GM23338 (cell line): ENCODE data around the gene NDUFAF8. TPM values are rescaled to one million over a fixed set of nuclear protein-coding genes. Genes with fewer than 3 reads are reported as not detected.

ENCODE experiments used
- ATAC-seq: fragments of 200-7000 bp; cut with Tn5 transposase; 3 replicates; pipeline ENCODE4 v1.9.1; 2020
- DNase-seq: peaks from one replicate; pipeline ENCODE4 v3.0.0-alpha.2; 2015; ENCODE audit warnings: low spot score
- H2AFZ ChIP-seq: fragments of 200-600 bp; sonication (generic); 2 replicates; pipeline ENCODE4 v1.8.0; 2016; ENCODE audit warnings: antibody characterized with exemption, mild to moderate bottlenecking, moderate library complexity
- H3F3A ChIP-seq: fragments of 200-600 bp; sonication (generic); replicated peaks from 2 replicates; pipeline ENCODE4 v1.8.0; 2017; ENCODE audit warnings: antibody characterized with exemption, mixed run types, low read depth
- H3K27ac ChIP-seq: fragments of 200-600 bp; sonication (generic); 2 replicates; pipeline ENCODE4 v1.6.1; 2016; ENCODE audit warnings: low read depth
- H3K27me3 ChIP-seq: fragments of 200-600 bp; sonication (generic); 2 replicates; pipeline ENCODE4 v1.8.0; 2016; ENCODE audit warnings: mild to moderate bottlenecking, mixed run types, moderate library complexity; ENCODE audit not compliant: insufficient read depth
- H3K36me3 ChIP-seq: fragments of 200-600 bp; sonication (generic); 2 replicates; pipeline ENCODE4 v1.8.0; 2016; ENCODE audit warnings: mild to moderate bottlenecking; ENCODE audit not compliant: insufficient read depth
- H3K4me1 ChIP-seq: fragments of 200-600 bp; sonication (generic); 2 replicates; pipeline ENCODE4 v1.8.0; 2016; ENCODE audit warnings: mild to moderate bottlenecking, moderate library complexity; ENCODE audit not compliant: insufficient read depth
- H3K4me2 ChIP-seq: fragments of 200-600 bp; sonication (generic); 2 replicates; pipeline ENCODE4 v1.7.1; 2017; ENCODE audit warnings: mixed run types
- H3K4me3 ChIP-seq: fragments of 200-600 bp; sonication (generic); 2 replicates; pipeline ENCODE4 v1.6.1; 2016; ENCODE audit warnings: mixed run types
- H3K79me2 ChIP-seq: fragments of 200-600 bp; sonication (generic); replicated peaks from 2 replicates; pipeline ENCODE4 v1.8.0; 2017; ENCODE audit warnings: mild to moderate bottlenecking; ENCODE audit not compliant: insufficient read depth
- H3K9me2 ChIP-seq: fragments of 200-600 bp; sonication (generic); 2 replicates; pipeline ENCODE4 v1.8.0; 2017; ENCODE audit not compliant: insufficient read depth
- H4K20me1 ChIP-seq: fragments of 200-600 bp; sonication (generic); replicated peaks from 2 replicates; pipeline ENCODE4 v1.8.0; 2017; ENCODE audit warnings: mild to moderate bottlenecking; ENCODE audit not compliant: insufficient read depth
- H3K27ac Mint-ChIP-seq: 2 replicates; pipeline ENCODE4 v1.8.0; 2020; ENCODE audit warnings: inconsistent platforms, mild to moderate bottlenecking, moderate library complexity, mixed read lengths
- H3K27me3 Mint-ChIP-seq: 3 replicates; pipeline ENCODE4 v1.8.0; 2022; ENCODE audit warnings: low read depth, mild to moderate bottlenecking, moderate library complexity, mixed read lengths, inconsistent platforms; ENCODE audit not compliant: insufficient read depth, poor library complexity
- H3K36me3 Mint-ChIP-seq: 3 replicates; pipeline ENCODE4 v1.8.0; 2021; ENCODE audit warnings: low read depth, mild to moderate bottlenecking, inconsistent platforms, moderate library complexity, mixed read lengths
- H3K4me1 Mint-ChIP-seq: 3 replicates; pipeline ENCODE4 v1.8.0; 2020; ENCODE audit warnings: mild to moderate bottlenecking, inconsistent platforms, mixed read lengths
- H3K4me3 Mint-ChIP-seq: 3 replicates; pipeline ENCODE4 v1.8.0; 2021; ENCODE audit warnings: moderate library complexity, mild to moderate bottlenecking, inconsistent platforms, mixed read lengths
- H3K9me3 Mint-ChIP-seq: 3 replicates; pipeline ENCODE4 v1.8.0; 2020; ENCODE audit warnings: moderate library complexity, mild to moderate bottlenecking, inconsistent platforms, mixed read lengths
- CREB1 ChIP-seq: fragments of 250-450 bp; sonication (Bioruptor Pico); IDR thresholded peaks from 2 replicates; pipeline ENCODE4 v1.5.0; 2020; ENCODE audit warnings: low read depth, mild to moderate bottlenecking, moderate library complexity
- CTCF ChIP-seq, 2 experiments: fragments of 200-600 bp in 1 of 2; sonication (generic) in 1 of 2; conservative IDR thresholded peaks; 2 replicates each; pipeline versions ENCODE4 v1.5.1 to v1.6.1; 2016 to 2017; ENCODE audit warnings: antibody characterized with exemption in 2 of 2, low read depth in 2 of 2, mild to moderate bottlenecking in 2 of 2, moderate library complexity in 1 of 2
- ETS1 ChIP-seq: IDR thresholded peaks from 2 replicates; pipeline ENCODE4 v1.6.1; 2016; ENCODE audit warnings: antibody characterized with exemption
- EZH2 ChIP-seq: fragments of 200-600 bp; sonication (generic); IDR thresholded peaks from one replicate; pipeline ENCODE4 v1.8.0; 2017; ENCODE audit warnings: antibody characterized with exemption, mild to moderate bottlenecking, low read depth; ENCODE audit not compliant: unreplicated experiment
- EZH2phosphoT487 ChIP-seq: fragments of 200-600 bp; sonication (generic); IDR thresholded peaks from one replicate; pipeline ENCODE4 v1.8.1; 2018; ENCODE audit warnings: antibody characterized with exemption; ENCODE audit not compliant: unreplicated experiment
- JUNB ChIP-seq: IDR thresholded peaks from one replicate; pipeline ENCODE4 v1.6.1; 2016; ENCODE audit warnings: antibody characterized with exemption; ENCODE audit not compliant: unreplicated experiment
- NANOG ChIP-seq: IDR thresholded peaks from 2 replicates; pipeline ENCODE4 v1.6.1; 2016; ENCODE audit warnings: antibody characterized with exemption, borderline replicate concordance
- POLR2AphosphoS5 ChIP-seq: IDR thresholded peaks from 2 replicates; pipeline ENCODE4 v1.6.1; 2016; ENCODE audit warnings: antibody characterized with exemption, low read depth
- REST ChIP-seq: IDR thresholded peaks from one replicate; pipeline ENCODE4 v1.6.1; 2018; ENCODE audit warnings: antibody characterized with exemption; ENCODE audit not compliant: unreplicated experiment
- STAT1 ChIP-seq: IDR thresholded peaks from one replicate; pipeline ENCODE4 v1.6.1; 2016; ENCODE audit warnings: antibody characterized with exemption; ENCODE audit not compliant: unreplicated experiment
- ZNF331 ChIP-seq: fragments of 250-450 bp; sonication (Bioruptor Pico); IDR thresholded peaks from 2 replicates; pipeline ENCODE4 v1.5.0; 2020; ENCODE audit warnings: low read depth, mild to moderate bottlenecking, moderate library complexity
- polyA plus RNA-seq: library from polyadenylated mRNA; unstranded; fragments of >200 nt; fragmentation: Nextera tagmentation; extraction: Ambion mirVana; gene quantifications from 2 replicates; pipeline ENCODE4 v1.2.1, GENCODE V29; 2016
- total RNA-seq: library from RNA; depleted of rRNA; stranded (reverse); fragments of >200 nt; shearing (Covaris generic); gene quantifications from 2 replicates; pipeline ENCODE4 v1.2.3, GENCODE V29; 2014

Gene NDUFAF8
- total and polyA plus RNA-seq, 2 experiments from 2014 or later = 21.5 to 156 TPM

DNA sequence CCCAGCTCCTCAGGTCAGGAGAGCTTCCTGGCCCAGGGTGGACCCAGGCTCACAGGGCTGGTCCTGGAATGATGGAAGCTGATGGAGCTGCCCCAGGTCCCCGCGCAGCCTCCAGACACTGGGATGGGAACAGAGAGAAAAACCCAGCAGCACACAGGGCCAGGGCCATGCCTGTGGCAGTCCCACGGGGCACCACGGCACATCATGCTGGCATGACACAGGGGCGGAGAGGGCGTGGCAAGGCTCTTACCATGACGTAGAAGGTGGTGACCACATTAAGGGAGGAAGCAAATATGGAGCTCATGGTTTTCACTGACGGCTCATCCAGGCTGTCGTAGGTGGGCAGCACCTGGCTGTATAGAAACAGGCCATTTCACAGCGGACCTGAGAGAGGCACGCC, 37.7 kb downstream of the NDUFAF8 start (continued):
- TF ChIP-seq CTCF (conservative IDR thresholded peaks at IDR 0.05; ENCODE audit: low read depth in 2 of 2) = no peak
- TF ChIP-seq STAT1 = no peak
- TF ChIP-seq EZH2 = no peak
- TF ChIP-seq EZH2phosphoT487 = no peak
- TF ChIP-seq NANOG = no peak
- TF ChIP-seq JUNB = no peak
- no peak for TF ChIP-seq REST

DNA sequence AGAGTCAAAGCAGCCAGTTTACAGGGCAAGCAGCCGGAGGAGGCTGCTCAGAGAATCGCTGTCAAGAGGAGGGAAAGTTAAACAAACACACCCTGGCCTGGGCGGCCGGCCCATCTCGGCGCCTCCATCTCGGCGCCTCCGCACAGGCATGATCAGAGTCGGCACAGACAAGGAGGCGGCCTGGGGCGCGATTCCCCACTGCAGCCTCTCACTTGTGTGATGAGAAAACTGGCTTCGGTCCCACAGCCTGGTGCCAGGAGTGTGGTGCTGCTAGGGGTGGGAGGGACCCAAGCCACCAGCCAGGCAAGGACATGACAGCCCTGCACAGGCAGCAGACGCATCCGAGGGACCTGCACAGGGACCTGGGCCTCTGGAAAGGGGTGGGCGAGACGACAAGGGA, 38.3 kb downstream of the NDUFAF8 start:
- H3K27ac Mint-ChIP-seq = no peak overlapping the region
- H3K27me3 ChIP-seq = no peaks in the 10 kb centered on the region
- DNase-seq (no peak), ATAC-seq (no peak)
- H3K27ac ChIP-seq = no peak overlapping the region
- no peaks in the 10 kb centered on the region for H3F3A ChIP-seq
- no peak overlapping the region for H3K4me3 ChIP-seq
- no peak overlapping the region for H3K4me3 Mint-ChIP-seq
- no peaks in the 10 kb centered on the region for H3K9me3 Mint-ChIP-seq
- peaks cover 18% of the 10 kb centered on the region for H3K36me3 Mint-ChIP-seq
- no peaks in the 10 kb centered on the region for H3K36me3 ChIP-seq
- H3K4me2 ChIP-seq = no peak overlapping the region
- H2AFZ ChIP-seq = no peak overlapping the region
- no peaks in the 10 kb centered on the region for H3K79me2 ChIP-seq
- H3K4me1 ChIP-seq = no peaks in the 10 kb centered on the region
- H4K20me1 ChIP-seq = no peaks in the 10 kb centered on the region; the same call in none of the 2 replicates
- no peaks in the 10 kb centered on the region for H3K4me1 Mint-ChIP-seq
- H3K27me3 Mint-ChIP-seq = peaks cover 2% of the 10 kb centered on the region
- H3K9me2 ChIP-seq = no peaks in the 10 kb centered on the region
- TF ChIP-seq EZH2phosphoT487 = no peak
- no peak for TF ChIP-seq JUNB
- no peak for TF ChIP-seq CTCF (conservative IDR thresholded peaks at IDR 0.05; ENCODE audit: low read depth in 2 of 2)
- no peak for TF ChIP-seq ETS1
- TF ChIP-seq POLR2AphosphoS5 = no peak
- TF ChIP-seq ZNF331 (CRISPR knock-in tag) = no peak
- TF ChIP-seq EZH2 = no peak
- no peak for TF ChIP-seq CREB1 (CRISPR knock-in tag)
- TF ChIP-seq NANOG = no peak
